Testis (tissue), 3 donors: ENCODE measurements around the gene HCLS1. TPM values are rescaled to one million over a fixed set of nuclear protein-coding genes. Genes with fewer than 3 reads are reported as not detected.

Experiments
- DNase-seq: peaks from one replicate; pipeline ENCODE4 v3.0.0-alpha.2; 2019
- H3K27ac ChIP-seq, 2 donors: fragments of 200-600 bp; sonication (generic); one replicate each; pipeline ENCODE4 v1.5.1; 2019
- H3K27me3 ChIP-seq: fragments of 200-600 bp; sonication (generic); one replicate; pipeline ENCODE4 v1.5.1; 2019
- H3K36me3 ChIP-seq: fragments of 200-600 bp; sonication (generic); one replicate; pipeline ENCODE4 v1.5.1; 2017; ENCODE audit warnings: low read depth; ENCODE audit errors: missing control alignments
- H3K4me1 ChIP-seq: fragments of 200-600 bp; sonication (generic); one replicate; pipeline ENCODE4 v1.5.1; 2019
- H3K4me3 ChIP-seq, 2 donors: fragments of 200-600 bp; sonication (generic); one replicate each; pipeline ENCODE4 v1.5.1; 2017 to 2019
- H3K9me3 ChIP-seq: fragments of 200-600 bp; sonication (generic); one replicate; pipeline ENCODE4 v1.5.1; 2017
- POLR2A ChIP-seq: fragments of 450-650 bp; IDR thresholded peaks from one replicate; pipeline ENCODE4 v1.6.1; 2017; ENCODE audit warnings: antibody characterized with exemption, mild to moderate bottlenecking, moderate library complexity
- WGBS, 2 donors: methylation state at CpG; one replicate each; pipeline ENCODE4 v1.1.5; 2018; 5-methylcytosine and 5-hydroxymethylcytosine counted together
- intact Hi-C: fragments of 100-400 bp; cut with DNase I; formaldehyde crosslinking; loops from one replicate; pipeline ENCODE4 v1.15.1; 2023; ENCODE audit warnings: low total_unique reads
- polyA plus RNA-seq: library from polyadenylated mRNA; stranded (reverse); fragments of 350-450 nt; fragmentation: Illumina TruSeq; extraction: RNeasy Lipid Tissue Mini Kit (QIAGEN cat#74804); gene quantifications from one replicate; pipeline ENCODE4 v1.2.3, GENCODE V29; 2014; ENCODE audit warnings: low read depth, low replicate concordance; ENCODE audit not compliant: insufficient read depth
- total RNA-seq, 2 donors: library from RNA; depleted of rRNA; stranded (reverse); fragments of >200 nt; gene quantifications; one replicate each; pipeline ENCODE4 v1.2.3, GENCODE V29; 2016
- TF ChIP-seq, protein P1 (sequence below), 3 experiments: fragments of 450-650 bp in 2 of 3; fragments of 200-600 bp in 1 of 3; sonication (generic) in 1 of 3; IDR thresholded peaks; one replicate each; pipeline ENCODE4 v1.5.1; 2016 to 2019; ENCODE audit warnings: antibody characterized with exemption in 3 of 3, mild to moderate bottlenecking in 2 of 3, moderate library complexity in 1 of 3

The HCLS1 gene
- total and polyA plus RNA-seq, 3 donors from 2014 or later, result 8.7 to 17.3 (median 15.6) TPM

DNA sequence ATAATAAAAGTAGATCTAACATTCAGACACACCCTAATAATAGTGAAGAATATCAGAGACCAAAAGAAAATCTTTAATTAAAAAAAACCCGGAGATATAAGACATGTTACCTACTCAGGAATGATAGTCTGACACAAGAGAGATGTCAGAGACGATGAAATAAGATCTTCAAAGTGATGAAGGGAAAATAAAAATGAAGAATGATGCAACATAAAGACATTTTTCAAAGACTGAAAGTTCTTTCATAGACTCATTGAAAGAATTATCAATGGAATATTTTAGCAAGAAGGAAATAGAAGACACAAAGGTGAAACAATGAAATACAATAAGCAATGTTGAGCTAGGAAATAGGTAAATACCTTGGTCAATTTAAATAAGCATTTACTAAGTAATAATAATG, 19.6 kb downstream of the HCLS1 start:
- Histone ChIP-seq H3K27ac (no peak overlapping the region), H3K4me1 (no peaks in the 10 kb centered on the region), H3K27me3 (no peaks in the 10 kb centered on the region), H3K36me3 (no peaks in the 10 kb centered on the region), H3K4me3 (no peak overlapping the region), H3K9me3 (no peaks in the 10 kb centered on the region)
- TF ChIP-seq, protein P1, sequence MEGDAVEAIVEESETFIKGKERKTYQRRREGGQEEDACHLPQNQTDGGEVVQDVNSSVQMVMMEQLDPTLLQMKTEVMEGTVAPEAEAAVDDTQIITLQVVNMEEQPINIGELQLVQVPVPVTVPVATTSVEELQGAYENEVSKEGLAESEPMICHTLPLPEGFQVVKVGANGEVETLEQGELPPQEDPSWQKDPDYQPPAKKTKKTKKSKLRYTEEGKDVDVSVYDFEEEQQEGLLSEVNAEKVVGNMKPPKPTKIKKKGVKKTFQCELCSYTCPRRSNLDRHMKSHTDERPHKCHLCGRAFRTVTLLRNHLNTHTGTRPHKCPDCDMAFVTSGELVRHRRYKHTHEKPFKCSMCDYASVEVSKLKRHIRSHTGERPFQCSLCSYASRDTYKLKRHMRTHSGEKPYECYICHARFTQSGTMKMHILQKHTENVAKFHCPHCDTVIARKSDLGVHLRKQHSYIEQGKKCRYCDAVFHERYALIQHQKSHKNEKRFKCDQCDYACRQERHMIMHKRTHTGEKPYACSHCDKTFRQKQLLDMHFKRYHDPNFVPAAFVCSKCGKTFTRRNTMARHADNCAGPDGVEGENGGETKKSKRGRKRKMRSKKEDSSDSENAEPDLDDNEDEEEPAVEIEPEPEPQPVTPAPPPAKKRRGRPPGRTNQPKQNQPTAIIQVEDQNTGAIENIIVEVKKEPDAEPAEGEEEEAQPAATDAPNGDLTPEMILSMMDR (IDR thresholded peaks at IDR 0.05), result no peak
- TF ChIP-seq POLR2A, result no peak
- intact Hi-C loops, result no loop called here
- DNase-seq, result no peak
- 83 to 90% methylated on average over 2 of the region's 2 CpGs for WGBS, 2 donors

DNA sequence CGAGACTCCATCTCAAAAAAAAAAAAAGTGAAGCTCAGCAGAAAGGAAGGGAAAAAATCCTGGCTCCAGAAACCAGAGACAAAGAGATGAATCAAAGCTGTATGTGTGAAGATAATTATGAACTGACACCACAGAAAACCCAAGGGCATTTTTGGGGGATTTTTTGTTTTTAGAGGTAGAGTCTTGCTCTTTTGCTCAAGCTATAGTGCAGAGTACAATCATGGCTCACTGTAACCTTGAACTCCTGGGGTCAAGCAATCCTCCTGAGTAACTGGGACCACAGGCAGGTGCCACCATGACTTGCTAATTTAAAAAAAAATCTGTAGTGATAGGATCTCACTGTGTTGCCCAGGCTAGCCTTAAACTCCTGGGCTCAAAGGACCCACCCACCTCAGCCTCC, 22.8 kb downstream of the HCLS1 start:
- WGBS, 2 donors, result 90 to 100% methylated on average over 1 of the region's 1 CpG
- H3K4me3 ChIP-seq, result no peak overlapping the region
- no peaks in the 10 kb centered on the region for H3K36me3 ChIP-seq
- no peaks in the 10 kb centered on the region for H3K27me3 ChIP-seq
- no peak overlapping the region for H3K27ac ChIP-seq
- no peaks in the 10 kb centered on the region for H3K9me3 ChIP-seq
- TF ChIP-seq POLR2A, result no peak
- TF ChIP-seq, protein P1 (IDR thresholded peaks at IDR 0.05), result no peak
- no peak for DNase-seq
- no peaks in the 10 kb centered on the region for H3K4me1 ChIP-seq
- intact Hi-C loops, result no loop called here

DNA sequence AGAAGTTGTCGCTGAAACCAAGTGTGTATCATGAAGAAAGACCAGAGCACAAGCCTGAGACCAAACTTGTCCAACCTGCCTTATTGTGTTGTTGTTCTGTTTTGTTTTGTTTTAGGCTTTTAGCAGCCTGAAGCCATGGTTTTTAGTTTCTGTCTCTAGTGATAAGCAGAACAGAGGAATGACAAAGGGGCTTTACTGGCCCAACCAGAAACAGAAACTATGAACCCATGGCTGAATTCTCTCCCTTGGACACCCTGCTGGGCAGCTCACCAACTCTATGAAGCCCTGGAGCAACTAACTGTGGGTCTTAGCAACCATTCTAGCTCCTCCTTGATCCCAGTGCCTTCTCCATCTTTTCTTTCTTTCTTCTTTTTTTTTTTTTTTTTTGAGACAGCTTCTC, 30.3 kb downstream of the HCLS1 start:
- no peaks in the 10 kb centered on the region for H3K36me3 ChIP-seq
- DNase-seq, result no peak
- intact Hi-C loops, result no loop called here
- H3K9me3 ChIP-seq, result no peaks in the 10 kb centered on the region
- TF ChIP-seq POLR2A, result no peak
- TF ChIP-seq, protein P1 (IDR thresholded peaks at IDR 0.05), result no peak
- no peaks in the 10 kb centered on the region for H3K27me3 ChIP-seq
- H3K4me3 ChIP-seq, result no peak overlapping the region
- H3K4me1 ChIP-seq, result no peaks in the 10 kb centered on the region
- H3K27ac ChIP-seq, result no peak overlapping the region
- 92% methylated on average over 1 of the region's 1 CpG for WGBS, 2 donors

DNA sequence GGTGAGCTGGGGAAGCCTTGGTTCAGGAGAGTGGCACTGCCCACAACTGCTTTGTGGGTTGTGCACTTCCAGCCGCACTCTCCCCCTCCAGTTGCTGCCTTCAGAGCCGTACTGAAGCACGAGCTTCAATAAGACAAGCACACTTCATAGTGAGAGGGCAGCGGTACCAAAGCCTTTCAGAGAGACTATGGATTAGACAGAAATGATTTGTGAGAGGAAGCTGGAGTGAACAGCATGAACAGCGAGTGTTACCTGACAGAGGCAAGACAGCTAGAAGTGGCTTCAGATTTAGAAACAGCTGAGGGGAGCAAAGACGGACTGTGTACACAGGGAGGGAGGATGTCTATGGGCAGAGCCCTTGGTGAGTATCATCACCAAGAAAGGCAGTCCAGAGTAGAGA, 31.1 kb downstream of the HCLS1 start:
- H3K36me3 ChIP-seq, result no peaks in the 10 kb centered on the region
- DNase-seq, result no peak
- H3K4me3 ChIP-seq, result no peak overlapping the region
- intact Hi-C loops, result no loop called here
- TF ChIP-seq, protein P1 (IDR thresholded peaks at IDR 0.05), result no peak
- no peak for TF ChIP-seq POLR2A
- H3K9me3 ChIP-seq, result no peaks in the 10 kb centered on the region
- no peak overlapping the region for H3K27ac ChIP-seq
- H3K4me1 ChIP-seq, result no peaks in the 10 kb centered on the region
- 90 to 91% methylated on average over 6 of the region's 6 CpGs for WGBS, 2 donors
- no peaks in the 10 kb centered on the region for H3K27me3 ChIP-seq

DNA sequence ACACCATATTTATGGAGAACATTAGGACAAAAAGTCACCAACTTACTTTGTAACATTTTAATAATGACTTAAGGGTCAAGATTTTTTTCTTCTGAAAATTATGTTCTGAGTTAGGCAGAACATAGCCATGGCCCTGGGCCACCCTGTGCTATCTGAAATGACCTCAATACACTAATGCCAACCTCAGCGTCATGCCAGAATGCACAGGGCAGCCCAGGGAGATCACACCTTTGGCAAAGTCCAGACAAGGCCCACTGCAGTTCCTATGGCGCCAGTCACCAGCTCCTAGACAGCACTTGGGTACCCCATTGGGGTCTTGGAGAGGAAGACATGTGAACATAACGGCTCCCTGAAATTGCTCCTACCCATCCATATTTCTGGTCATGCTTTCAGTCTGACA, 33.1 kb downstream of the HCLS1 start:
- Histone ChIP-seq H3K27me3 (no peaks in the 10 kb centered on the region), H3K36me3 (no peaks in the 10 kb centered on the region), H3K27ac (no peak overlapping the region), H3K4me3 (no peak overlapping the region), H3K9me3 (no peaks in the 10 kb centered on the region), H3K4me1 (no peaks in the 10 kb centered on the region)
- no peak for DNase-seq
- intact Hi-C loops, result no loop called here
- no peak for TF ChIP-seq POLR2A
- TF ChIP-seq, protein P1 (IDR thresholded peaks at IDR 0.05), result no peak
- 62 to 64% methylated on average over 3 of the region's 3 CpGs for WGBS, 2 donors
